ENCODE measurements around the gene APBB1IP. TPM values are rescaled to one million over a fixed set of nuclear protein-coding genes. Genes with fewer than 3 reads are reported as not detected.

Gene APBB1IP
- total and polyA plus RNA-seq, 3 experiments from 2014 or later = 47.7 to 72.3 (median 48.9) TPM

DNA sequence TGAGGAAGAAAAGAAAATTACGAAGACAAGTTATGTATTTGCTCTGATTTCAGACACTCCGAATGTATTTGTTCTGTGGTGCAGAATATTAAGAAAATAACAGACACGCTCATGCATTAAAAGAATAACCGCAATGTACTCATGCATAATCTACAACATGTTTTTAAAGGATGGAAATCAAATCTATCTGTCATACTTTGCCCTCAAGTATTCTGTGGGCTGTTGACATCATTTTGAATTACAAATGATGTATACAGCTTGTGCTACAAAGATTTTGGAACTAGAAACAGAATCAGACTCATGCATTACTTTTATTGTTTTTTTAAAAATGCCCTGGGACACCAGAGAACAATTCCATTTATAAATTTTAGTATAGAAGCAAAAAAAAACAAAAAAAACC, 69.9 kb downstream of the APBB1IP start:
- DNase-seq = no peak
- peaks cover 43% of the 10 kb centered on the region for H3K36me3 ChIP-seq (ENCODE audit: insufficient read depth, low read length)
- H3K4me1 ChIP-seq (ENCODE audit: insufficient read depth, low read length) = no peaks in the 10 kb centered on the region
- H3K4me1 Mint-ChIP-seq = peaks cover 17 to 32% (median 28%) of the 10 kb centered on the region in 3 donors
- CTCF ChIA-PET = no interaction called here
- no peaks in the 10 kb centered on the region for H3K9me3 ChIP-seq (ENCODE audit: low read length)
- no peak overlapping the region for H3K4me3 ChIP-seq (ENCODE audit: low read length)
- no peaks in the 10 kb centered on the region for H3K27me3 ChIP-seq (ENCODE audit: insufficient read depth, low read length, poor library complexity, severe bottlenecking)
- no peak overlapping the region for H3K27ac ChIP-seq (ENCODE audit: low read depth, low read length)
- peaks cover 0 to 2% (median 0%) of the 10 kb centered on the region in 5 donors for H3K9me3 Mint-ChIP-seq
- peak overlapping the region in 2 of 8 donors; percentile 79 to 85 for H3K27ac Mint-ChIP-seq
- POLR2A ChIA-PET = no interaction called here
- peaks cover 36 to 88% (median 48%) of the 10 kb centered on the region in 3 donors for H3K36me3 Mint-ChIP-seq
- peaks cover 0 to 2% of the 10 kb centered on the region in 2 donors for H3K27me3 Mint-ChIP-seq
- H3K4me3 Mint-ChIP-seq = no peak overlapping the region

DNA sequence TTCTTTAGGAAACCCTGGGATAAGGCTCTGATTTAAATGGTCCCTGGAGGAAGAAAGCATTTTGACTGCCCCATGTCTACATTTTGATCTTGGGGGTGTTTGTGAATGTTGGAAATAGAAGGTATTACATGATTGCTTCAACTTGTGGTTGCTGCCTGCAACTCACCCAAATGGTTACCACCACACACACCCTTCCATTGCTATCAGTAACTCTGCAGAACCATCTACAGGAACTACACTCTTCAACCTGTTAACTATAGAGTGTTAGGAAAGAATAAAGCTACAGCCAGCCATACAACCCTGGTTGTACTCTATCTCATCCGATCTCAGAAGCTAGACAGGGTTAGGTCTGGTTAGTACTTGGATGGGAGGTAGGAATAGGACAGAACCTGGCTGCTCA, 71.2 kb downstream of the APBB1IP start:
- Histone ChIP-seq H3K4me3 (ENCODE audit: low read length) (no peak overlapping the region), H3K36me3 (ENCODE audit: insufficient read depth, low read length) (peaks cover 54% of the 10 kb centered on the region), H3K4me1 (ENCODE audit: insufficient read depth, low read length) (no peaks in the 10 kb centered on the region), H3K27ac (ENCODE audit: low read depth, low read length) (no peak overlapping the region), H3K9me3 (ENCODE audit: low read length) (no peaks in the 10 kb centered on the region), H3K27me3 (ENCODE audit: insufficient read depth, low read length, poor library complexity, severe bottlenecking) (no peaks in the 10 kb centered on the region)
- no peak for DNase-seq
- peaks cover 12 to 26% (median 24%) of the 10 kb centered on the region in 3 donors for H3K4me1 Mint-ChIP-seq
- CTCF ChIA-PET = interaction anchor here (0.6 kb wide), 1 partner anchor 320 kb away, joined by 3 read pairs; no protein-coding TSS in a partner anchor
- peaks cover 48 to 88% (median 55%) of the 10 kb centered on the region in 3 donors for H3K36me3 Mint-ChIP-seq
- peak overlapping the region in 1 of 7 donors; percentile 24 for H3K4me3 Mint-ChIP-seq
- H3K27ac Mint-ChIP-seq = peak overlapping the region in 7 of 8 donors; percentile 8 to 80 (median 38)
- peaks cover 0 to 3% (median 0%) of the 10 kb centered on the region in 5 donors for H3K9me3 Mint-ChIP-seq
- POLR2A ChIA-PET = no interaction called here
- H3K27me3 Mint-ChIP-seq = no peaks in the 10 kb centered on the region

DNA sequence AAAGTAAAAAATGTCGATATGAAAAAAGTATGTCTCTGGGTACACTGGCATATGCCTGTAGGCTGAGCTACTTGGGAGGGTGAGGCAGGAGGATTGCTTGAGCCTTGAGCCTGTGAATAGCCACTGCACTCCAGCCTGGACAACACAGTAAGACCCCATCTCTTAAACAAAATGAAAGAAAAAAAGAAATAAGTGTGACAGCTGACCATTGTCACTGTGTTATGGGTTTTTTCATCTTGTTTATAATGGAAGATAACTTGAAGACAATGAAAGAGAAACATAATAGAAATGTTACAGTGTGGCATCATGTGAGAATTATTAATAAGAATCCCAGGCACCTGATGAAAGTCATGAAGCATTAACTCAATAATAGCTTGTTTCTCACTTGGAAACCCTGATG, 75.0 kb downstream of the APBB1IP start:
- CTCF ChIA-PET = no interaction called here
- peak overlapping the region in 2 of 8 donors; percentile 32 to 66 for H3K27ac Mint-ChIP-seq

DNA sequence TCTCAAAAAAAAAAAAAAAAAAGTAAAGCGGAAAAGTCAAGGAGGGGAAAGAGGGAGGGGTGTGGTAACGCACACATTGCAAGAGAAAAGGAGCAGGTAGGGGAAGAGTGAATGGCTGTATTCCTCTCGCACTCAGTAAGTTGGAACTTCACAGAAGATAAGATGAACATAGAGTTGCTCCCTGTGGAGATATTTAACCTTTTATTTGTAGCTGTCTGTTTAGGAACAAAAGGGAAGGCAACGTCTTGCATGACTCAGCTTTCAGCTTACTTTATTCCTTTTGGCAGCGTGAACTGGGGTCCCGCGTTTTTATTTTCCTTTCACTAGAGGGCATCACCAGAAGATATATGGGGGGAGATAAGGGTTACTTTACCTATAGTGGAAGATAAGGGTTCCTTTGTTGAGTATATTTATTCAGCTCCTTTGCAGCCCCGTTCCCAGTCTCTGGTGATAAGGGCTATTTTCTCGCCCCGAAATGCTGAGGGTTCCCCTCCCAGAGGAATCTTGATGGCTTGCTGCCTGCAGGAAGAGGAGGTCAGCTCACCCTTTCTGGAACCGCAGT, 78.5 kb downstream of the APBB1IP start:
- Histone ChIP-seq H3K36me3 (ENCODE audit: insufficient read depth, low read length) (peaks cover 62% of the 10 kb centered on the region), H3K27ac (ENCODE audit: low read depth, low read length) (no peak overlapping the region), H3K4me1 (ENCODE audit: insufficient read depth, low read length) (no peaks in the 10 kb centered on the region), H3K4me3 (ENCODE audit: low read length) (no peak overlapping the region), H3K27me3 (ENCODE audit: insufficient read depth, low read length, poor library complexity, severe bottlenecking) (no peaks in the 10 kb centered on the region), H3K9me3 (ENCODE audit: low read length) (no peaks in the 10 kb centered on the region)
- Mint-ChIP-seq H3K27me3 (no peaks in the 10 kb centered on the region), H3K4me3 (no peak overlapping the region), H3K27ac (peak overlapping the region in 1 of 8 donors; percentile 64), H3K36me3 (peaks cover 46 to 89% (median 58%) of the 10 kb centered on the region in 3 donors), H3K9me3 (peaks cover 0 to 7% (median 0%) of the 10 kb centered on the region in 5 donors), H3K4me1 (peaks cover 28 to 45% (median 43%) of the 10 kb centered on the region in 3 donors)
- DNase-seq = no peak
- CTCF ChIA-PET = interaction anchor here (1.1 to 2.3 kb wide), 2 partner anchors 8 to 40 kb away, joined by 3 to 7 read pairs; no protein-coding TSS in a partner anchor
- POLR2A ChIA-PET = no interaction called here

More for the DNA sequence above, 75.0 kb downstream of the APBB1IP start:
- Histone ChIP-seq H3K4me3 (ENCODE audit: low read length) (no peak overlapping the region), H3K27ac (ENCODE audit: low read depth, low read length) (no peak overlapping the region), H3K36me3 (ENCODE audit: insufficient read depth, low read length) (peaks cover 52% of the 10 kb centered on the region), H3K9me3 (ENCODE audit: low read length) (no peaks in the 10 kb centered on the region), H3K4me1 (ENCODE audit: insufficient read depth, low read length) (no peaks in the 10 kb centered on the region), H3K27me3 (ENCODE audit: insufficient read depth, low read length, poor library complexity, severe bottlenecking) (no peaks in the 10 kb centered on the region)
- DNase-seq = no peak
- peaks cover 0 to 3% (median 0%) of the 10 kb centered on the region in 5 donors for H3K9me3 Mint-ChIP-seq
- peaks cover 40 to 88% (median 59%) of the 10 kb centered on the region in 3 donors for H3K36me3 Mint-ChIP-seq
- H3K4me3 Mint-ChIP-seq = no peak overlapping the region
- H3K4me1 Mint-ChIP-seq = peaks cover 17 to 22% (median 19%) of the 10 kb centered on the region in 3 donors
- POLR2A ChIA-PET = no interaction called here
- H3K27me3 Mint-ChIP-seq = no peaks in the 10 kb centered on the region

GRCh38 chr10:26517141-26517867, 79.2 kb downstream of the APBB1IP start:
- no peak overlapping the region for H3K4me3 ChIP-seq (ENCODE audit: low read length)
- Mint-ChIP-seq H3K4me3 (no peak overlapping the region), H3K27me3 (no peaks in the 10 kb centered on the region), H3K9me3 (peaks cover 0 to 7% (median 0%) of the 10 kb centered on the region in 5 donors), H3K36me3 (peaks cover 44 to 89% (median 60%) of the 10 kb centered on the region in 3 donors), H3K27ac (peak overlapping the region in 2 of 8 donors; percentile 43 to 52), H3K4me1 (peaks cover 31 to 49% (median 47%) of the 10 kb centered on the region in 3 donors)
- no peak for DNase-seq
- no peak overlapping the region for H3K27ac ChIP-seq (ENCODE audit: low read depth, low read length)
- no peaks in the 10 kb centered on the region for H3K9me3 ChIP-seq (ENCODE audit: low read length)
- ChIA-PET CTCF (no interaction called here), POLR2A (no interaction called here)
- peaks cover 57% of the 10 kb centered on the region for H3K36me3 ChIP-seq (ENCODE audit: insufficient read depth, low read length)
- no peaks in the 10 kb centered on the region for H3K27me3 ChIP-seq (ENCODE audit: insufficient read depth, low read length, poor library complexity, severe bottlenecking)
- H3K4me1 ChIP-seq (ENCODE audit: insufficient read depth, low read length) = no peaks in the 10 kb centered on the region

DNA sequence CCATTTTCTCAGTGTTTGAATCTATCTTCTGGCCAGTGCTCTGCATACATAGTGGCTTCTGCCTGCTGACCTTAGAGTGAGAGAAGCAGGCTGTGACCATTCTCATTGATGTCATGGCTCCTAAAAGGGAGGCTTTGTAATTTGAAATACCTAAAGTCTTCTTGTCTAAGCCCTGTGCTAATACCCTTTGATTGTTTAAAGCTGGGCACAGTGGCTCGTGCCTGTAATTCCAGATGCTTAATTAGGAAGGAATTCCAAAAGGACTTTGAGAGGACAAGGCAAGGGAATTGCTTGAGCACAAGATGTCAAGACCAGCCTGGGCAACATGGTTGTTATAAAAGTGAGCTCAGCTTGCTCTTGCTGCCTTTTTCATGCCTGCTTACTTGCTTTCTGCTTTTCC, 81.7 kb downstream of the APBB1IP start:
- POLR2A ChIA-PET = no interaction called here
- H3K36me3 Mint-ChIP-seq = peaks cover 25 to 85% (median 43%) of the 10 kb centered on the region in 3 donors
- CTCF ChIA-PET = no interaction called here
- Histone ChIP-seq H3K27ac (ENCODE audit: low read depth, low read length) (no peak overlapping the region), H3K36me3 (ENCODE audit: insufficient read depth, low read length) (peaks cover 46% of the 10 kb centered on the region), H3K27me3 (ENCODE audit: insufficient read depth, low read length, poor library complexity, severe bottlenecking) (no peaks in the 10 kb centered on the region), H3K9me3 (ENCODE audit: low read length) (no peaks in the 10 kb centered on the region), H3K4me1 (ENCODE audit: insufficient read depth, low read length) (no peaks in the 10 kb centered on the region), H3K4me3 (ENCODE audit: low read length) (no peak overlapping the region)
- no peaks in the 10 kb centered on the region for H3K27me3 Mint-ChIP-seq
- no peak for DNase-seq
- peak overlapping the region in 1 of 7 donors; percentile 3 for H3K4me3 Mint-ChIP-seq
- peaks cover 39 to 57% (median 56%) of the 10 kb centered on the region in 3 donors for H3K4me1 Mint-ChIP-seq
- peaks cover 0 to 4% (median 0%) of the 10 kb centered on the region in 5 donors for H3K9me3 Mint-ChIP-seq
- peak overlapping the region in 2 of 8 donors; percentile 75 to 83 for H3K27ac Mint-ChIP-seq

- no peak overlapping the region for H3K4me3 ChIP-seq (ENCODE audit: low read length)
- Mint-ChIP-seq H3K4me3 (peak overlapping the region in 1 of 7 donors; percentile 20), H3K27me3 (no peaks in the 10 kb centered on the region), H3K9me3 (peaks cover 0 to 4% (median 0%) of the 10 kb centered on the region in 5 donors), H3K27ac (peak overlapping the region in 5 of 8 donors; percentile 4 to 78 (median 48)), H3K36me3 (peaks cover 25 to 84% (median 38%) of the 10 kb centered on the region in 3 donors), H3K4me1 (peaks cover 41 to 60% (median 58%) of the 10 kb centered on the region in 3 donors)
- no peak for DNase-seq
- H3K9me3 ChIP-seq (ENCODE audit: low read length) = no peaks in the 10 kb centered on the region
- H3K27me3 ChIP-seq (ENCODE audit: insufficient read depth, low read length, poor library complexity, severe bottlenecking) = no peaks in the 10 kb centered on the region
- no peak overlapping the region for H3K27ac ChIP-seq (ENCODE audit: low read depth, low read length)
- peaks cover 40% of the 10 kb centered on the region for H3K36me3 ChIP-seq (ENCODE audit: insufficient read depth, low read length)
- no peaks in the 10 kb centered on the region for H3K4me1 ChIP-seq (ENCODE audit: insufficient read depth, low read length)
- POLR2A ChIA-PET = no interaction called here
- CTCF ChIA-PET = interaction anchor here (1.5 kb wide), 1 partner anchor 17 kb away, joined by 5 read pairs; no protein-coding TSS in a partner anchor
Measured at GRCh38 chr10:26520575-26520974, 82.4 kb downstream of the APBB1IP start.

Data from CD8-positive, alpha-beta memory T cell (primary cell).